ENCODE results near the gene PTBP3.
"Not testable (repeated sequence)": the region's sequence is repeated elsewhere in the genome, so short reads cannot be mapped to it uniquely, and the experiment has no call there.

DNA sequence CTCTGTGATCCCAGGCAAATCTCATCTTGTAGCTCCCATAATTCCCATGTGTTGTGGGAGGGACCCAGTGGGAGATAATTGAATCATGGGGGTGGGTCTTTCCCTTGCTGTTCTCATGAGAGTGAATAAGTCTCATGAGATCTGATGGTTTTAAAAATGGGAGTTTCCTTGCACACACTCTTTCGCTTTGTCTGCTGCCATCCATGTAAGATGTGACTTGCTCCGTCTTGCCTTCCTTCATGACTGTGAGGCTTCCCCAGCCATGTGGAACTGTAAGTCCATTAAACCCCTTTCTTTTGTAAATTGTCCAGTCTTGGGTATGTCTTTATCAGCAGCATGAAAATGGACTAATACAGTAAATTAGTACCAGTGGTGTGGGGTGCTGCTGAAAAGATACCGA is 31.8 kb upstream of the PTBP3 start:
- TF ChIP-seq, protein P1, sequence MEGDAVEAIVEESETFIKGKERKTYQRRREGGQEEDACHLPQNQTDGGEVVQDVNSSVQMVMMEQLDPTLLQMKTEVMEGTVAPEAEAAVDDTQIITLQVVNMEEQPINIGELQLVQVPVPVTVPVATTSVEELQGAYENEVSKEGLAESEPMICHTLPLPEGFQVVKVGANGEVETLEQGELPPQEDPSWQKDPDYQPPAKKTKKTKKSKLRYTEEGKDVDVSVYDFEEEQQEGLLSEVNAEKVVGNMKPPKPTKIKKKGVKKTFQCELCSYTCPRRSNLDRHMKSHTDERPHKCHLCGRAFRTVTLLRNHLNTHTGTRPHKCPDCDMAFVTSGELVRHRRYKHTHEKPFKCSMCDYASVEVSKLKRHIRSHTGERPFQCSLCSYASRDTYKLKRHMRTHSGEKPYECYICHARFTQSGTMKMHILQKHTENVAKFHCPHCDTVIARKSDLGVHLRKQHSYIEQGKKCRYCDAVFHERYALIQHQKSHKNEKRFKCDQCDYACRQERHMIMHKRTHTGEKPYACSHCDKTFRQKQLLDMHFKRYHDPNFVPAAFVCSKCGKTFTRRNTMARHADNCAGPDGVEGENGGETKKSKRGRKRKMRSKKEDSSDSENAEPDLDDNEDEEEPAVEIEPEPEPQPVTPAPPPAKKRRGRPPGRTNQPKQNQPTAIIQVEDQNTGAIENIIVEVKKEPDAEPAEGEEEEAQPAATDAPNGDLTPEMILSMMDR (conservative IDR thresholded peaks at IDR 0.05; ENCODE audit: low read depth, low read length) = not testable (repeated sequence)
- not testable (repeated sequence) for TF ChIP-seq EZH2 (IDR thresholded peaks at IDR 0.05; ENCODE audit: borderline replicate concordance, low read depth, low read length, poor library complexity, severe bottlenecking)
